H1 (cell line): ENCODE data around the gene BANF1. TPM values are rescaled to one million over a fixed set of nuclear protein-coding genes. Genes with fewer than 3 reads are reported as not detected.

Experiments used
- GTF2F1 ChIP-seq: IDR thresholded peaks from 2 replicates; pipeline ENCODE4 v1.6.1; 2012; ENCODE audit warnings: low read depth, low read length, improper control_type of control experiment, borderline replicate concordance
- polyA plus RNA-seq, 7 experiments: library from polyadenylated mRNA; depleted of rRNA in 3 of 7; stranded (reverse) in 5 of 7; unstranded in 2 of 7; fragments of >200 nt in 5 of 7; fragments of 200-250 nt in 2 of 7; gene quantifications; 1 replicate in 5 of 7; 2 replicates in 1 of 7; 4 replicates in 1 of 7; pipeline versions ENCODE4 v1.2.1 to v1.2.3, GENCODE V29; 2011 to 2013; ENCODE audit warnings: missing spikeins in 2 of 7, mixed read lengths in 2 of 7
- total RNA-seq: library from RNA; stranded (reverse); fragmentation: NEBNext Ultra II Directional; extraction: Animal tissue kit (Norgen Biotek cat#: 25700); gene quantifications from 2 replicates; pipeline ENCODE4 v1.2.1, GENCODE V29; 2021
- TF ChIP-seq, protein P1 (sequence below): IDR thresholded peaks from 2 replicates; pipeline ENCODE4 v1.6.1; 2011; ENCODE audit warnings: low read length, improper control_type of control experiment

The BANF1 gene
- total and polyA plus RNA-seq, 2 of the 8 experiments (the other 6 are each of a cell fraction or from before 2014, with no cell fraction given), result 330 to 467 TPM

DNA sequence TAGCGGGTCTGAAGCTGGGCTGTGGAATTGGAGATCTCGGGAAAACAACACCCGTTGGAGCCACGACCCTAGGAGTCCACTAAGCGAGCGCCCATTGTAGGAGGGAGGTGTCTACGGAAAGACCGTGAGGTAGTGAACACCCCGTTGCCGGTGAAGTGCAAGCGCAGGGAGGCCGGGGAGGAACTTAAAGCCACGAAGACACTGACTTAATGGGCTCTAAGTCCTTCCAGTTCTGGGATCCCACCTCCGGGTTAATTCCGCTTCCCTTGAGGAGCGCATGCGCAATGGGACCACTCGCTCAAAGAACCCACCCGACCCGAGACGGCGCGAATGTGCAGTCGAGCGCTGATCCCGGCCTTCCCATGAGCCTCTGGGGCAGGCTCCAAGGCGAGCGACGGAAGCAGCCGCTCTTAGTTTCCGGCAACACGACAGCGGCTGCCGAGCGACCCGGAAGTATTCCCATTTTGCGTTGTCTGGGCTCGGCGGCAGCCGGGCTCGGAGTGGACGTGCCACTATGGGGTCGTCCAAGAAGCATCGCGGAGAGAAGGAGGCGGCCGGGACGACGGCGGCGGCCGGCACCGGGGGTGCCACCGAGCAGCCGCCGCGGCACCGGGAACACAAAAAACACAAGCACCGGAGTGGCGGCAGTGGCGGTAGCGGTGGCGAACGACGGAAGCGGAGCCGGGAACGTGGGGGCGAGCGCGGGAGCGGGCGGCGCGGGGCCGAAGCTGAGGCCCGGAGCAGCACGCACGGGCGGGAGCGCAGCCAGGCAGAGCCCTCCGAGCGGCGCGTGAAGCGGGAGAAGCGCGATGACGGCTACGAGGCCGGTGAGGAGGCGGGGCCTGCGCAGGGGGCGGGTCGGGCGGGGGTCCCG, 40.8 kb upstream of the BANF1 start, which contains the start of gene SART1 (continued):
- TF ChIP-seq, protein P1, sequence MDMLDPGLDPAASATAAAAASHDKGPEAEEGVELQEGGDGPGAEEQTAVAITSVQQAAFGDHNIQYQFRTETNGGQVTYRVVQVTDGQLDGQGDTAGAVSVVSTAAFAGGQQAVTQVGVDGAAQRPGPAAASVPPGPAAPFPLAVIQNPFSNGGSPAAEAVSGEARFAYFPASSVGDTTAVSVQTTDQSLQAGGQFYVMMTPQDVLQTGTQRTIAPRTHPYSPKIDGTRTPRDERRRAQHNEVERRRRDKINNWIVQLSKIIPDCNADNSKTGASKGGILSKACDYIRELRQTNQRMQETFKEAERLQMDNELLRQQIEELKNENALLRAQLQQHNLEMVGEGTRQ, result no peak
- TF ChIP-seq GTF2F1, result 0 out of 2 replicates have a peak, but pooled peaks have one; percentile 20
- TF ChIP-seq, all 59 proteins: peak for 21
